ENCODE data around the gene SPOP.

Gene SPOP

DNA sequence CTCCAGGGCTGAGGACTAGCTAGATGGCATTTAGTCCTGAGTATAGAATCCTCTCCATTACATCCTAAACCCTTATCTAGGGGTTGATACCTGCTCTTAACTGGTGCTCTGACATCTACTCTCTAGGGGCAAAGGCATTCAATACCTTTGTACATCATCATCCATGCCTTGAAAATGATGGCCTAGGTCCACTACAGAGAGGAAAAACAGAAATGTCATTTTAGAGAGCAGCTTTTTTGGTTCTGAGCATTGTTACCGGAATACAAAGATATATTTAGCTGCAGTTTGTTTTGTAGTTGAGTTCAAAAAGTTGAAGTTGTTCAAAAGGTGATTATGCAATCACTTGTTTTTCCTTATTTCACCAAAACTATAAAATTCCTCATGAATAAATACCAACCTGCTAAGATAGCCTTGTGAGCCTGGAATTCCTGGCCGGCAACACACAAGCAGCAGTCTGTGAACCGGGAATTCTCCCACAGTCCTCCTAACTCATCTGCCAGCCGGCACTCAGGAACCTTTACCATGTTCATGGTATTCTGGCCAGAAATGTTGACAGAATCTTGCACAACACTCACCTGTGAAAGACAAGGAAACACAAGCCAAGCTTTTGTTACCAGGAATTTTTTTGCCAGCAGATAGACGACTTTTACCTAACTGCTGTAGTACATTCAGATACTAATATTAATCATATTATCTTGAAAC lies 66.9 kb downstream of the SPOP start:
- no peaks in the 10 kb centered on the region for H3K27me3 ChIP-seq (ENCODE audit: insufficient read depth, low read depth, severe bottlenecking)
- H3K4me3 ChIP-seq (ENCODE audit: low read depth, low read length): no peak overlapping the region
- peaks cover 80% of the 10 kb centered on the region for H3K36me3 ChIP-seq
- DNase-seq: no peak
- H3K27ac ChIP-seq: no peak overlapping the region
- H3K9me3 ChIP-seq (ENCODE audit: severe bottlenecking): no peaks in the 10 kb centered on the region
- TF ChIP-seq CTCF (IDR thresholded peaks at IDR 0.05; ENCODE audit: low read depth, low read length): no peak

GRCh38 chr17:49604314-49604869 lies 73.5 kb downstream of the SPOP start:
- H3K27ac ChIP-seq: no peak overlapping the region
- DNase-seq: no peak
- no peak for TF ChIP-seq CTCF (IDR thresholded peaks at IDR 0.05; ENCODE audit: low read depth, low read length)
- H3K4me3 ChIP-seq (ENCODE audit: low read depth, low read length): no peak overlapping the region
- H3K9me3 ChIP-seq (ENCODE audit: severe bottlenecking): no peaks in the 10 kb centered on the region
- peaks cover 90% of the 10 kb centered on the region for H3K36me3 ChIP-seq
- H3K27me3 ChIP-seq (ENCODE audit: insufficient read depth, low read depth, severe bottlenecking): no peaks in the 10 kb centered on the region

DNA sequence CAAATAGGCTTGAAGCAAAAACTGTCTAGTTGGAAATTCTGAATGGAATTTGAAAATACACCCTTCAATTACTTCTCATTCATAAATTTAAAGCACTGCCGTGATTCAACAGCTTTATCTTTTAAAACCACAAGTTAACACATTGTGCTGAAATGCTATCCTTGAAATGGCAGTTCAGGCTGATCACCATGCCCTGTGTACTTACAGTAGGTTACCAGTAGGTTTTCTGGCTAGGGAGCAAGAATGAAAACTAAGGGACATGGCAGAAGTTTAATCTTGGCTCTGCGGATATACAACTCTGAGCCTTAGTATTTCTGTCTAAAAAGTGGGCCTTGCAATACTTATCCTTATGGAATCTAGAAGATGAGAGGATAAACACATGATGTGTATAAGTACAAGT lies 74.2 kb downstream of the SPOP start:
- no peak for DNase-seq
- Histone ChIP-seq H3K9me3 (ENCODE audit: severe bottlenecking) (no peaks in the 10 kb centered on the region), H3K4me3 (ENCODE audit: low read depth, low read length) (no peak overlapping the region), H3K27ac (no peak overlapping the region), H3K27me3 (ENCODE audit: insufficient read depth, low read depth, severe bottlenecking) (no peaks in the 10 kb centered on the region), H3K36me3 (peaks cover 83% of the 10 kb centered on the region)
- TF ChIP-seq CTCF (IDR thresholded peaks at IDR 0.05; ENCODE audit: low read depth, low read length): no peak

DNA sequence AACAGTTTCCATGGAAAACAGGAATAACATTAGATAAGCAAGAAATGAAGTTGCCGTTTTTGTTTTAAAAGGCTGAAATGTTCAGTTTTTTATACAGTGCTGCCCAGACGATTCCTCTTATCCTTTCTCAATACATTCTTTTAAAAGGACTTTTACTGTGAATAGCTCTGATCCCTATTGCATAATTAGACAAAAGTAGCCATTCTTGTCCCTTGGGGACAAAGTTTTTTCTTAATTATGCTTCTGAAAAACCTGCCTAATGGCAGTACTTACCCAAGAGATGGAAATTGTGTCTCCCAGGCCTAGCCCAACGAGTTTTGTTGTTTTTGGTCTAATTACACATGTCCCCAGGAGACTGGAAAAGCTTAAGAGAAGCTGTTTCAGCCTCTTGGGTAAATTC lies 74.7 kb downstream of the SPOP start:
- peaks cover 83% of the 10 kb centered on the region for H3K36me3 ChIP-seq
- no peak for TF ChIP-seq CTCF (IDR thresholded peaks at IDR 0.05; ENCODE audit: low read depth, low read length)
- no peaks in the 10 kb centered on the region for H3K27me3 ChIP-seq (ENCODE audit: insufficient read depth, low read depth, severe bottlenecking)
- no peak overlapping the region for H3K27ac ChIP-seq
- no peak for DNase-seq
- no peak overlapping the region for H3K4me3 ChIP-seq (ENCODE audit: low read depth, low read length)
- no peaks in the 10 kb centered on the region for H3K9me3 ChIP-seq (ENCODE audit: severe bottlenecking)

GRCh38 chr17:49602783-49603182 lies 75.1 kb downstream of the SPOP start:
- DNase-seq: no peak
- no peaks in the 10 kb centered on the region for H3K9me3 ChIP-seq (ENCODE audit: severe bottlenecking)
- H3K36me3 ChIP-seq: peaks cover 84% of the 10 kb centered on the region
- TF ChIP-seq CTCF (IDR thresholded peaks at IDR 0.05; ENCODE audit: low read depth, low read length): no peak
- H3K27me3 ChIP-seq (ENCODE audit: insufficient read depth, low read depth, severe bottlenecking): no peaks in the 10 kb centered on the region
- H3K4me3 ChIP-seq (ENCODE audit: low read depth, low read length): no peak overlapping the region
- no peak overlapping the region for H3K27ac ChIP-seq

GRCh38 chr17:49600949-49601348 lies 76.9 kb downstream of the SPOP start:
- Histone ChIP-seq H3K27ac (no peak overlapping the region), H3K36me3 (peaks cover 85% of the 10 kb centered on the region), H3K9me3 (ENCODE audit: severe bottlenecking) (no peaks in the 10 kb centered on the region), H3K4me3 (ENCODE audit: low read depth, low read length) (no peak overlapping the region), H3K27me3 (ENCODE audit: insufficient read depth, low read depth, severe bottlenecking) (no peaks in the 10 kb centered on the region)
- no peak for DNase-seq
- no peak for TF ChIP-seq CTCF (IDR thresholded peaks at IDR 0.05; ENCODE audit: low read depth, low read length)
